HG02981 (cell line): ENCODE measurements around the gene L3MBTL1.

Source experiments
- ATAC-seq: cut with Tn5 transposase; IDR thresholded peaks from one replicate; pipeline ENCODE4 v1.9.1; 2021; ENCODE audit warnings: mild to moderate bottlenecking, moderate library complexity; ENCODE audit not compliant: unreplicated experiment

The L3MBTL1 gene

GRCh38 chr20:43558412-43559146 lies 51.1 kb downstream of the L3MBTL1 start, which contains the start of gene SGK2:
SGK2 (plus strand) TSS chr20:43559027; CDS start chr20:43566496, 7,469 bp downstream.
- ATAC-seq = no peak

- ATAC-seq = no peak
Measured at GRCh38 chr20:43559147-43559987, 51.9 kb downstream of the L3MBTL1 start.

- no peak for ATAC-seq
Measured at GRCh38 chr20:43560974-43561373, 53.5 kb downstream of the L3MBTL1 start.

GRCh38 chr20:43563429-43563828 lies 55.9 kb downstream of the L3MBTL1 start:
- no peak for ATAC-seq

GRCh38 chr20:43563991-43564390 lies 56.5 kb downstream of the L3MBTL1 start:
- no peak for ATAC-seq

DNA sequence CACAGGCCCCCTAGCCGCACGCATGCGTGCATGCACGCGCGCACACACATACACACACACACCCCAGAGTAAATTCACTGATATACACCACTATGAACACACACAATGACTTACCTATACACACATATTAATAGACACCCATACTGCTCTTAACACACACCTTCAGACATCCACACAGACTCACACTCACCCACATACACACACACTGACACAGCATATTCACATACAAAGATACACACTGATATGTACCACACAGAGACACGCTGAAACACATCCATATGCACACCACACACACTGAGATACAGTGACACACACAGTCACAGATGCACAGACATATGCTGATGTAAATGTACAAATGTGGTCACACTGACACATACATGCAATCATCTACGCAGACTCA lies 57.0 kb downstream of the L3MBTL1 start:
- ATAC-seq = no peak

DNA sequence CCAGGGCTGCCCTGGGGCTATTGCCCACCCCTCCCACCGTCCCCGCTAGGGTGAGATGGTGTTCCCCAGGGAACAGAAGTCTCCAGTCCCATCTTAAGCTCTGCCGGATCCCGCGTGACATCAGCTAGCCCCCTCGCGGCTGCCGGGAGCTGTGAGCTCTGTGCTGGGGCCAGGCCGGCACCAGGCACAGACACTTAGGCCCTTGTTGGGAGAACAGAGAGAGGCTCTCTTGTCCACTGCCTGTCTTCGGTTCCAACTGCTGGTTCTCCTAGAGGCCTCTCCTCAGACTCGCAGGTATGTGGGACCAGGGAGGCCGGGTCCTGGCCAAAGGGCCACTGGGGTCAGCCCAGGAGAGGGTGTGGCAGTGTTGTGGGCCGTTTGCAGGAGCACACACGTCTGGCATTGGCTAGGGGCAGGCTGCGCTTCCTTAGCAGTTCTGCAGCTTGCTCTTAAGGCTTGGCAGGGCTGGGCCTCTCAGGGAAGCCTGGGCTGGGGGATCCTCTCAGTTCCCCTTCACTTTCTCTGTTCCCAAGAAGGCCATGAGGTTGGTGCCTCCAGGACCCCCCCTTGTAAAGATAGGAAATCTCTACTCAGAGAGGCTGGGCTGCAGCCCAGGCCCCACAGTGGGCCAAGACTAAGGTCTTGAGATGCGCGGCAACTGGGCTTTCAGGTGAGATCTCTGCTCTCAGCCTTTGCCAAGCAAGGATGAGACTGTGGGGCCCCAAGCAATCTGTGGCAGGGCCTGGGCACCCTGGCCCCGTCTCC lies 57.7 kb downstream of the L3MBTL1 start:
- ATAC-seq = no peak

- no peak for ATAC-seq
Measured at GRCh38 chr20:43565758-43566104, 58.2 kb downstream of the L3MBTL1 start.

DNA sequence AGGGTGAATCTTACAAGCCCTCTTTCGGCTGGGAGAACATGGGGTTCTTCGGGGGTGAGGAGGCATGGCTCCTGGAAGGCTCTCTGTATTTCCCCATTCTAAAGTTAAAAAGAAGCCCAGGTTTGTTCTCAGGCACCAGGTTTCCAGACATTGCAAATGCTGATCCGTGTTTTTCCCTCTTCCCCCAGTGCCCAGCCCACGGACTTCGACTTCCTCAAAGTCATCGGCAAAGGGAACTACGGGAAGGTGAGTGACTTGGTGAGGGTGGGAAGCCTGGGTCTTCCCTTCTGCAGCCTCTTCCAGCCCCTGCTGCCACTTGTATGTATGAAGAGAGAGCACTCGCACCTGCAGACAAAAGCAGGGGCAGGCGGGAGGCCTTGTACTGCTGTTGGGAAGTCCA lies 60.0 kb downstream of the L3MBTL1 start:
- ATAC-seq = no peak

GRCh38 chr20:43568706-43569105 lies 61.2 kb downstream of the L3MBTL1 start:
- ATAC-seq = no peak

DNA sequence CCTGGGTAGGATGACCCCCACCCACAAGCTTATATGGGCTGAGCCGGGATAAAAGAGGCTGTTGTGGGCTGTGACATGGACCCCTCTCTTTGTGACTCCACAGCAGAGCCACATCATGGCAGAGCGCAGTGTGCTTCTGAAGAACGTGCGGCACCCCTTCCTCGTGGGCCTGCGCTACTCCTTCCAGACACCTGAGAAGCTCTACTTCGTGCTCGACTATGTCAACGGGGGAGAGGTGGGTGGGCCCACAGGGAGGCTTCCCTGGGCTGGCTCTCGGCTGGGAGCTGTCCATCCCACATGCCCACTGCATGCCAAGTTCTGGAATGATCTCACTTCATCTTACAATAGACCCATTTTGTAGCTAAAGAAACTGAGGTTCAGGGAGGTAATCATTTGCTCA lies 61.8 kb downstream of the L3MBTL1 start:
- ATAC-seq = no peak

DNA sequence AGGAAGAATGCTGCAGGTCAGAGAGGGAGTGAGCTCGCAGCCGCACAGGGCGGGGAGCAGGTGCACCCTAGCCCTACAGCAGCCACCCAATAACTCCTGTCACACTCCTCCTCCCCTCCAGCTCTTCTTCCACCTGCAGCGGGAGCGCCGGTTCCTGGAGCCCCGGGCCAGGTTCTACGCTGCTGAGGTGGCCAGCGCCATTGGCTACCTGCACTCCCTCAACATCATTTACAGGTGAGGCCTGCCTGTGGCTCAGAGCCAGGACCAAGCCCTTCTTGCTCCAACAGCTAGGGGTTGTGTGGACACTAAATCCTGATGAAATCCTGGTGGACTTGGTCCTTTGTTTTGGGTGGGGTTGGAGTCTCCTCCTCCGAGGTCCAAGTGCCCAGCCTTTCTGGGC lies 63.0 kb downstream of the L3MBTL1 start:
- ATAC-seq = no peak

DNA sequence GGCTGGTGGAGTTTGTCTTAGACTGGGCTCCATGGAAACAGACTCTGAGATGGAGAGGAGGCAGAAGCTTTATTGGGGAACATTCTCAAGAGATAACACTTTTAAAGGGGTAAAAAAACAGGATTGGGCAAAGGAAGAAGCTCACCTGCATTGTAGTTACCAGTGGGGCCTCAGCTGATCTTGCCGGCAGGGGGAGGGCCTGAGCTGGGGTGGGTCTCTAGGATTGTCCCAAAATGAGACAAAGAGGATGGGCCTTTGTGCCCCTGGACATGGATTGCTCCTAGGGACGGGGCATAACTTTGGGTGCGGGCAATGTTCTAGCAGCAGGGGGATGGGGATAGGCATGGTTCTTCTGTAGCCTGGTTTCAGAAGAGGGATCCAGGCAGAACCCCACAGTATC lies 63.8 kb downstream of the L3MBTL1 start:
- ATAC-seq = no peak

DNA sequence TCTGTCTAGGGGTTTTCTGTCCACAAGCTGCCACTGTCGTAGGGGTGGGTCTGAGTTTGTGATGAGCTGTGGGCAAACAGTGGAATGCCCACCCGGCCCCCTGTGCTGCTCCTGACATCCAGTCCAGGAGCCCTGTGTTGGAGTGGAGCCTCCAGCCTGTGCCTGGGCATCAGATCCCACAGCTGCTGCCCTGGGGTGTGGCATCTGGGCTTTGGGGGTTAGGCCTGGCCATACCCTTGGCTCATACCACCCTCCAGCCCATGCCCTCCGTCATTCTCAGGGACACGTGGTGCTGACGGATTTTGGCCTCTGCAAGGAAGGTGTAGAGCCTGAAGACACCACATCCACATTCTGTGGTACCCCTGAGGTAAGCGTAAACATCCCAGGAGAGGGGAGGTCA lies 64.3 kb downstream of the L3MBTL1 start:
- ATAC-seq = no peak

- no peak for ATAC-seq
Measured at GRCh38 chr20:43572891-43573290, 65.4 kb downstream of the L3MBTL1 start.

DNA sequence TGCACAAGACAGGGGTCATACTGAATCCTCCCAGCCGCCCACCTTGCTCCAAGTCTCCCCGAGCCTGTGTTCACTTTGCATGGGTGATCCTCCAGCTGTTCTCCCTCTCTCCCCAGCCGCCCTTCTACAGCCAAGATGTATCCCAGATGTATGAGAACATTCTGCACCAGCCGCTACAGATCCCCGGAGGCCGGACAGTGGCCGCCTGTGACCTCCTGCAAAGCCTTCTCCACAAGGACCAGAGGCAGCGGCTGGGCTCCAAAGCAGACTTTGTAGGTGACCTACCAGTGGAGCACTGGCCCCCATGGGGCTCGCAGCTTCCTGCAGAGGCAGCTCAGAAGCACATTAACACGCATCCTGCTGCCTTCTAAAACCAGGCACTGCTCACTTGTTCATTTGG lies 68.6 kb downstream of the L3MBTL1 start:
- no peak for ATAC-seq

- no peak for ATAC-seq
Measured at GRCh38 chr20:43579861-43580793, 72.6 kb downstream of the L3MBTL1 start.

DNA sequence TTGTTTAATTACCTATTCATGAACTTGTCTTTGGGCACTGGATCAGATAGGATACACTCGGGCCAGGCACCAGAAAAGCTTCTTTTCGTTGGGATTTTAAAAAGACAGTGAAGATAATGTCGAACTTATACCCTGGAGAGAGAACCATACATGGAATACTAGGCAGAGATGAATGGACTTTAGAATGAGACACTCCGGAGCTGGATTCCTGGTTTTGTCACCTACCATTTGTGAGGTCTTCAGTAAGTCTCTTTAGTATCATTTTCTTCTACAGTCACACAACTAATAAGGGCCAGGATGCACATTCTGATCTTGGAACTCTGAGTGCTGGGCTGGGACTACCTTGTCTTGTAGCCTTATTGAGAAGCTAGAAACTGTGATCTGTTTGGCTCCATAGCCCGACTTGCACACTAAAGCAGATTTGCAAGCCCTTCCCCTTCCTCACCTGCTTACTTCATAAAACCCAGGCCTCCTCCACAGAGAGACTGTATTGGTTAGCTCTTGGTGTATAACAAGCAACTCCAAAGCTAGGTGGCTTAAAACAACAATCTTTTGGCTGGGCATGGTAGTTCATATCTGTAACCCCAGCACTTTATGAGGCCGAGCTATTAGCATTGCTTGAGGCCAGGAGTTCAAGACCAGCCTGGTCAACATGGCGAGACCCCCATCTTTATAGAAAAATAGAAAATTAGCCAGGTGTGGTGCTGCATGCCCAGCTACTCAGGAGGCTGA lies 75.8 kb downstream of the L3MBTL1 start:
- no peak for ATAC-seq

- ATAC-seq = no peak
Measured at GRCh38 chr20:43583982-43584432, 76.5 kb downstream of the L3MBTL1 start.
